SK-N-SH treated with all-trans-retinoic acid at 6 μM for 48 hours (cell line): ENCODE data around the gene TVP23A.
A peak's percentile ranks its signal among the peaks of the same experiment; 100 is the strongest.

Source experiments
- ATAC-seq: fragments of 200-7000 bp; cut with Tn5 transposase; 3 replicates; pipeline ENCODE4 v1.9.1; 2020; ENCODE audit warnings: mild to moderate bottlenecking, moderate library complexity
- ARNTL ChIP-seq: fragments of 450-650 bp; formaldehyde crosslinking; IDR thresholded peaks from 2 replicates; pipeline ENCODE4 v1.5.0; 2020; ENCODE audit warnings: low read depth, mild to moderate bottlenecking, moderate library complexity, borderline replicate concordance
- BACH2 ChIP-seq: fragments of 250-450 bp; sonication (Bioruptor Pico); IDR thresholded peaks from 2 replicates; pipeline ENCODE4 v1.9.0; 2021; ENCODE audit warnings: mild to moderate bottlenecking, borderline replicate concordance
- CSDC2 ChIP-seq: fragments of 250-450 bp; sonication (Bioruptor Pico); IDR thresholded peaks from 2 replicates; pipeline ENCODE4 v1.5.0; 2020; ENCODE audit warnings: mild to moderate bottlenecking, moderate library complexity
- ESRRG ChIP-seq: fragments of 250-450 bp; sonication (Bioruptor Pico); IDR thresholded peaks from 2 replicates; pipeline ENCODE4 v1.6.1; 2021; ENCODE audit warnings: mild to moderate bottlenecking
- GLIS3 ChIP-seq: fragments of 250-450 bp; sonication (Bioruptor Pico); IDR thresholded peaks from 2 replicates; pipeline ENCODE4 v1.5.0; 2020; ENCODE audit warnings: mild to moderate bottlenecking, moderate library complexity
- OSR1 ChIP-seq: fragments of 250-450 bp; sonication (Bioruptor Pico); IDR thresholded peaks from 2 replicates; pipeline ENCODE4 v1.8.0; 2022; ENCODE audit warnings: moderate library complexity, mild to moderate bottlenecking, inconsistent platforms
- PATZ1 ChIP-seq: fragments of 250-450 bp; sonication (Bioruptor Pico); IDR thresholded peaks from 2 replicates; pipeline ENCODE4 v1.8.0; 2020; ENCODE audit warnings: mild to moderate bottlenecking, moderate library complexity, borderline replicate concordance
- POU6F1 ChIP-seq: fragments of 250-450 bp; sonication (Bioruptor Pico); IDR thresholded peaks from 2 replicates; pipeline ENCODE4 v1.8.0; 2021; ENCODE audit warnings: low read depth, mild to moderate bottlenecking, moderate library complexity, borderline replicate concordance
- PPARA ChIP-seq: fragments of 250-450 bp; sonication (Bioruptor Pico); IDR thresholded peaks from 2 replicates; pipeline ENCODE4 v1.5.0; 2020; ENCODE audit warnings: mild to moderate bottlenecking, borderline replicate concordance
- RARB ChIP-seq: fragments of 250-450 bp; sonication (Bioruptor Pico); IDR thresholded peaks from 2 replicates; pipeline ENCODE4 v1.8.0; 2021; ENCODE audit warnings: mild to moderate bottlenecking, moderate library complexity
- SNAI2 ChIP-seq: fragments of 250-450 bp; sonication (Bioruptor Pico); IDR thresholded peaks from 2 replicates; pipeline ENCODE4 v1.5.0; 2020; ENCODE audit warnings: mild to moderate bottlenecking, moderate library complexity
- TCF4 ChIP-seq: fragments of 250-450 bp; sonication (Bioruptor Pico); IDR thresholded peaks from 2 replicates; pipeline ENCODE4 v1.8.0; 2021; ENCODE audit warnings: mild to moderate bottlenecking, moderate library complexity, borderline replicate concordance
- TOX ChIP-seq: fragments of 250-450 bp; sonication (Bioruptor Pico); IDR thresholded peaks from 2 replicates; pipeline ENCODE4 v1.8.0; 2021; ENCODE audit warnings: mild to moderate bottlenecking, moderate library complexity, borderline replicate concordance
- TSHZ2 ChIP-seq: fragments of 250-450 bp; sonication (Bioruptor Pico); IDR thresholded peaks from 2 replicates; pipeline ENCODE4 v1.5.0; 2020; ENCODE audit warnings: mild to moderate bottlenecking, moderate library complexity
- ZC3H10 ChIP-seq: fragments of 250-450 bp; sonication (Bioruptor Pico); IDR thresholded peaks from 2 replicates; pipeline ENCODE4 v1.5.1; 2021; ENCODE audit warnings: mild to moderate bottlenecking, moderate library complexity
- ZFP3 ChIP-seq: fragments of 250-450 bp; sonication (Bioruptor Pico); IDR thresholded peaks from 2 replicates; pipeline ENCODE4 v1.5.0; 2020; ENCODE audit warnings: mild to moderate bottlenecking, moderate library complexity
- ZFP30 ChIP-seq: fragments of 450-650 bp; formaldehyde crosslinking; IDR thresholded peaks from 2 replicates; pipeline ENCODE4 v1.5.0; 2022; ENCODE audit warnings: mild to moderate bottlenecking, moderate library complexity
- ZNF565 ChIP-seq: fragments of 450-650 bp; formaldehyde crosslinking; conservative IDR thresholded peaks from 2 replicates; pipeline ENCODE4 v1.5.0; 2020; ENCODE audit warnings: low read depth, mild to moderate bottlenecking, moderate library complexity
- ZNF70 ChIP-seq: fragments of 450-650 bp; formaldehyde crosslinking; IDR thresholded peaks from 2 replicates; pipeline ENCODE4 v1.5.0; 2020; ENCODE audit warnings: mild to moderate bottlenecking, moderate library complexity
- ZNF8 ChIP-seq: fragments of 450-650 bp; formaldehyde crosslinking; IDR thresholded peaks from 2 replicates; pipeline ENCODE4 v1.5.0; 2020; ENCODE audit warnings: mild to moderate bottlenecking, moderate library complexity

The TVP23A gene

GRCh38 chr16:10740000-10740844, 78.4 kb downstream of the TVP23A start:
- no peak for ATAC-seq
- TF ChIP-seq ZNF8 (CRISPR knock-in tag) (no peak), TCF4 (CRISPR knock-in tag) (no peak), ZNF70 (CRISPR knock-in tag) (no peak), GLIS3 (CRISPR knock-in tag) (no peak), OSR1 (CRISPR knock-in tag) (no peak), ZNF565 (CRISPR knock-in tag) (no peak), CSDC2 (CRISPR knock-in tag) (no peak), BACH2 (CRISPR knock-in tag) (no peak), RARB (no peak), POU6F1 (CRISPR knock-in tag) (no peak), TSHZ2 (CRISPR knock-in tag) (no peak), ZFP3 (CRISPR knock-in tag) (no peak), ESRRG (CRISPR knock-in tag) (no peak), PATZ1 (CRISPR knock-in tag) (no peak), SNAI2 (no peak)

DNA sequence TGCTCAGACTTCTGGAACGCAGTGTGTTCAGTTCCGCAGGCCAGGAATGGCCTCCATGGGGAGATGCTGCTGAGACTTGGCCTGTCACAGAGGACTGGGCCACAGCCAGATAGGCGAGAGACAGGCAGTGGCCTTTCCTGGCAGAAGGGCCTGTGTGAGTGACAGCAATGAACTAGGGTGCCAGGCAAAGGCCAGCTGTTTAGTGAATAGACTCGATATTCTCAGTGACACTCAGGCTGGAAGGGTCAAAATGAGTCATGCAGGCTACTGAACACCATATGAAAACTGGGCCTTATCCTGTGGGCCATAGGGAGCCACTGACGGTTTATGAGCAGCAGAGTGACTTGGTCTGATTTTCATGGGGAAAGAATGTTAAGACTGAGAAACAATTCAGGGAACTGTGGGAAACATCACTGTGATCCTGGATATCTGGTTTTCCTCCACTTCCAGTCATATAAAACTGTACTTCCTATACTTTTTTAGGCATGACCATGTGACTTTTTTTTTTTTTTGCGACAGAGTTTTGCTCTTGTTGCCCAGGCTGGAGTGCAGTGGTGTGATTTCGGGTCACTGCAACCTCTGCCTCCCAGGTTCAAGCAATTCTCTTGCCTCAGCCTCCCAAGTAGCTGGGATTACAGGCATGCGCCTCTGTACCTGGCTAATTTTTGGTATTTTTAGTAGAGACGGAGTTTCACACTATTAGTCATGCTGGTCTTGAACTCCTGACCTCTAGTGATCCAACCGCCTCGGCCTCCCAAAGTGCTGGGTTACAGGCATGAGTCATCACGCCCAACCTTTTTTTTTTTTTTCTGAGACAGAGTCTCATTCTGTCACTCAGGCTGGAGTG, 80.1 kb downstream of the TVP23A start:
- peak; percentile 50 for ATAC-seq
- TF ChIP-seq PPARA (no peak), GLIS3 (CRISPR knock-in tag) (no peak), TSHZ2 (CRISPR knock-in tag) (no peak), TOX (CRISPR knock-in tag) (no peak), ZC3H10 (no peak), ZNF8 (CRISPR knock-in tag) (no peak), ZFP30 (CRISPR knock-in tag) (no peak), ZFP3 (CRISPR knock-in tag) (no peak), ESRRG (CRISPR knock-in tag) (no peak), POU6F1 (CRISPR knock-in tag) (no peak), TCF4 (CRISPR knock-in tag) (no peak), CSDC2 (CRISPR knock-in tag) (no peak), BACH2 (CRISPR knock-in tag) (no peak), SNAI2 (no peak), ZNF565 (CRISPR knock-in tag) (no peak), PATZ1 (CRISPR knock-in tag) (no peak), OSR1 (CRISPR knock-in tag) (no peak), RARB (no peak), ARNTL (no peak)
